ENCODE results near the gene ARHGAP18. TPM values are rescaled to one million over a fixed set of nuclear protein-coding genes. Genes with fewer than 3 reads are reported as not detected.
A peak's percentile ranks its signal among the peaks of the same experiment; 100 is the strongest.

Gene ARHGAP18
- total and polyA plus RNA-seq, 10 donors: 4.6 to 18.7 (median 15.4) TPM

DNA sequence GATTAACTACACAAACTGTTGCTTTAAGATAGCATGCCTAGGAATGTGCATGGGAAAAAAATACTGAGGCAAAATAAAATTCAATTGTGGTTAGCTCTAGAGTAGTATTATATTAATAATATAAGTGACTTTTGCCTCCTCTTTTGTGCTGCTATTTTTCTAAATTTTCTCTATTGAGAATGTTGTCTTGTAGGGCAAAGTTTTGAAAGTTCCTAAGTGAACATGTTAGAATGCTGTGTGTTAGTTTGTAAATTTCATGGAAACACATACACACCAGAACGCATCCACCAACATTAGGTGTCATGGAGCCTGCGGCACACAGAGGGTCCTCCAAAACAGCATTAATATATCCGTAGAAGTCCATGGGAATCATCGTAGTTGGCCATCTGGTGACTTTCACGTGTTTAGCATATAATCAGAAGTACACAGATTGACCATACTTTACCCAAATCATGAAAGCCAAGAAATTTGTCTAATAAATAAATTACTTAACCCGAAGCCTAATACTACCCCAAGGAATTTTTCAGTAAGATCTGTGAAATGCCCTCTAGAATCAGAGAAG is 25.6 kb downstream of the ARHGAP18 start:
- intact Hi-C loops (cut with DNase I; ENCODE audit: low total_unique reads): no loop called here
- peaks cover 33 to 90% (median 57%) of the 10 kb centered on the region in 6 donors for H3K4me1 ChIP-seq

DNA sequence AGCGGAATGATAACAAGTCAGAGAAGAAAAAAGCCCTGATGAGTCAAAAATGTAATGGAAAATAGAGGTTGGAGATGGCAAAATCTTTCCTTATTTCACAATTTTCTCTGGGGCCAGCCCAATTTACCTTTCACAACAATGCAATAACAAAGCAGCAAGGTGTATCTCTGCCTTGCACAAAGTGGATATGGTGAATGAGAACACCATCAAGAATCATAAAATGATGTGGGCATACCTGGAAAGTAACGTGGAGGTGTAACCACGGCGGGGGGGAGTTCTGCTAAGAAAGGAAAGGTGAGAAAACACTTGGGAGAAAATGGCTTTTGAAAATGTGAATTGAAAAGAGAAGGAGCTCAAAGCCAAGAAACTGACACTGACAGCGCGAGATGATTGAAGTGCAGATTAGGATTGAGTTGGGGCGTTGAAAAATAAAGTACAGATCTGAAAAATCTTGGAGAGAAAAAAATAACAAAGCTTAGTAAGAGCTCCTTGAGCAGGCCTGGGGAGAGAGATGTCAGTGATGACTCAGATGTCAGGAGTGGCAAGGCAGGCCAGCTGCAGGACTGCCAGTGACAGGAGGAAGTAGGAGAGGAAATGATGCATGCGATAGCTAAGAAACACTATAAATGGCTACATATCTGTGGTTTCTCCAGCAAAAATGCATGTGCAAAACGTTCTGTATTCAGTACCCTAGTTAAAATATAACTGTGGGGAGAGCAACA is 26.2 kb downstream of the ARHGAP18 start:
- Histone ChIP-seq H3K4me3 (peak overlapping the region in 1 of 8 donors; percentile 37), H3K27me3 (replicated peaks in 1 of 7) (no peaks in the 10 kb centered on the region)
- WGBS, 5 donors: 14 to 21% (median 16%) methylated on average over 9 of the region's 9 CpGs

More for the DNA sequence above, 25.6 kb downstream of the ARHGAP18 start:
- DNase-seq: no peak
- no peaks in the 10 kb centered on the region for H3K27me3 ChIP-seq (replicated peaks in 1 of 7)
- no peaks in the 10 kb centered on the region for H3K9me3 ChIP-seq
- WGBS, 5 donors: 80 to 89% (median 83%) methylated on average over 6 of the region's 6 CpGs
- H3K36me3 ChIP-seq: no peaks in the 10 kb centered on the region
- TF ChIP-seq, protein P1, sequence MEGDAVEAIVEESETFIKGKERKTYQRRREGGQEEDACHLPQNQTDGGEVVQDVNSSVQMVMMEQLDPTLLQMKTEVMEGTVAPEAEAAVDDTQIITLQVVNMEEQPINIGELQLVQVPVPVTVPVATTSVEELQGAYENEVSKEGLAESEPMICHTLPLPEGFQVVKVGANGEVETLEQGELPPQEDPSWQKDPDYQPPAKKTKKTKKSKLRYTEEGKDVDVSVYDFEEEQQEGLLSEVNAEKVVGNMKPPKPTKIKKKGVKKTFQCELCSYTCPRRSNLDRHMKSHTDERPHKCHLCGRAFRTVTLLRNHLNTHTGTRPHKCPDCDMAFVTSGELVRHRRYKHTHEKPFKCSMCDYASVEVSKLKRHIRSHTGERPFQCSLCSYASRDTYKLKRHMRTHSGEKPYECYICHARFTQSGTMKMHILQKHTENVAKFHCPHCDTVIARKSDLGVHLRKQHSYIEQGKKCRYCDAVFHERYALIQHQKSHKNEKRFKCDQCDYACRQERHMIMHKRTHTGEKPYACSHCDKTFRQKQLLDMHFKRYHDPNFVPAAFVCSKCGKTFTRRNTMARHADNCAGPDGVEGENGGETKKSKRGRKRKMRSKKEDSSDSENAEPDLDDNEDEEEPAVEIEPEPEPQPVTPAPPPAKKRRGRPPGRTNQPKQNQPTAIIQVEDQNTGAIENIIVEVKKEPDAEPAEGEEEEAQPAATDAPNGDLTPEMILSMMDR (IDR thresholded peaks at IDR 0.05 in 8 of 11, conservative IDR thresholded peaks at IDR 0.05 in 3 of 11): no peak
- no peak for TF ChIP-seq POLR2A (IDR thresholded peaks at IDR 0.05)
- no peak for TF ChIP-seq POLR2AphosphoS5 (IDR thresholded peaks at IDR 0.05)
- H3K4me3 ChIP-seq: peak overlapping the region in 1 of 8 donors; percentile 37
- peak overlapping the region; percentile 73 to 89 (median 86) for H3K27ac ChIP-seq

DNA sequence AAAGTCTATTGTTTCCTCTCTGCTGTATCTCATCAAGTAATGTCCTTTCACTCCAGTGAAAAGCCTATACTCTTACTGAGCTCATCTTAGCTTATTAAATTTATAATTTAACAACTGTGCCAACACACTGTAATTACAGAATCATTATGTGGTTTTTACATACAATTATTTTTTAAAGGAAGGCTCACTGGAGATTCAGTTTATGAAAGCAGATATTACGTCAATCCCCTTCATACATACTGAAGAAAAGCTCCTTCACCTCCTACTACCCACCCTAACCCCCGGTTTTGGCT is 28.1 kb downstream of the ARHGAP18 start:
- WGBS, 5 donors: 87 to 96% (median 90%) methylated on average over 2 of the region's 2 CpGs
- Histone ChIP-seq H3K4me1 (peaks cover 26 to 76% (median 39%) of the 10 kb centered on the region in 6 donors), H3K4me3 (no peak overlapping the region), H3K36me3 (no peaks in the 10 kb centered on the region), H3K27me3 (replicated peaks in 1 of 7) (no peaks in the 10 kb centered on the region), H3K27ac (peak overlapping the region in 2 of 8 donors; percentile 87 to 88), H3K9me3 (no peaks in the 10 kb centered on the region)
- TF ChIP-seq POLR2AphosphoS5 (IDR thresholded peaks at IDR 0.05) (no peak), POLR2A (IDR thresholded peaks at IDR 0.05) (no peak)
- TF ChIP-seq, protein P1 (IDR thresholded peaks at IDR 0.05 in 8 of 11, conservative IDR thresholded peaks at IDR 0.05 in 3 of 11): no peak
- no peak for DNase-seq
- intact Hi-C loops (cut with DNase I; ENCODE audit: low total_unique reads): no loop called here

More for the DNA sequence above, 26.2 kb downstream of the ARHGAP18 start:
- Histone ChIP-seq H3K36me3 (no peaks in the 10 kb centered on the region), H3K9me3 (no peaks in the 10 kb centered on the region), H3K4me1 (peaks cover 33 to 83% (median 56%) of the 10 kb centered on the region in 6 donors), H3K27ac (peak overlapping the region; percentile 73 to 89 (median 86))
- peak; percentile 91 for DNase-seq
- TF ChIP-seq, protein P1 (IDR thresholded peaks at IDR 0.05 in 8 of 11, conservative IDR thresholded peaks at IDR 0.05 in 3 of 11): no peak
- TF ChIP-seq POLR2A (IDR thresholded peaks at IDR 0.05) (no peak), POLR2AphosphoS5 (IDR thresholded peaks at IDR 0.05) (peak in 1 of 3 donors; percentile 92)
- intact Hi-C loops (cut with DNase I; ENCODE audit: low total_unique reads): no loop called here

DNA sequence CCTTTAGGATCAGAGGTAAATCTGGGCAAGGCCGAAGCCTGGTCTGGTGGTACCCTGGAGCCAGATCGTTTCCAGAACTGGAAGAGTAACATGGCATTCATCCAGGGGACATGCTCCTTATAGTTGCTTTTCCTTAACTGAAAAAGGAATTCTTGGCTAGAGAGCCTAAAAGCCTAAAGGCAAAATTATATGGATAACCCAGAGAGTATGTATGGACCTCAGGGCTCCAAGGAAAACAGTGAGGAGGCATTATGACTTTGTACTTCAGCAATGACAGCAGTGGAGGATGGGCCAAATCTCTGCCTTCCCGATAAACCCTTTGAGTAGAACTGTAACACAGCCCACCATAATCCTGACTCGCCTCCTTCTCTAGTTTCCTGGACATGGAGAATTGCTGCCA is 29.3 kb downstream of the ARHGAP18 start:
- WGBS, 5 donors: 80 to 94% (median 91%) methylated on average over 4 of the region's 4 CpGs
- Histone ChIP-seq H3K9me3 (no peaks in the 10 kb centered on the region), H3K4me3 (no peak overlapping the region), H3K27ac (peak overlapping the region in 1 of 8 donors; percentile 88), H3K36me3 (no peaks in the 10 kb centered on the region), H3K27me3 (replicated peaks in 1 of 7) (no peaks in the 10 kb centered on the region), H3K4me1 (peaks cover 16 to 64% (median 27%) of the 10 kb centered on the region in 6 donors)
- DNase-seq: no peak
- TF ChIP-seq, protein P1 (IDR thresholded peaks at IDR 0.05 in 8 of 11, conservative IDR thresholded peaks at IDR 0.05 in 3 of 11): no peak
- TF ChIP-seq POLR2AphosphoS5 (IDR thresholded peaks at IDR 0.05) (no peak), POLR2A (IDR thresholded peaks at IDR 0.05) (no peak)
- intact Hi-C loops (cut with DNase I; ENCODE audit: low total_unique reads): no loop called here

Data from spleen (tissue), 11 donors.